Right forelimb (tissue), 1 donor: ENCODE data around the gene RDH8.

Experiments used
- DNase-seq: peaks from one replicate; pipeline ENCODE4 v3.0.0-alpha.2; 2018

The RDH8 gene

DNA sequence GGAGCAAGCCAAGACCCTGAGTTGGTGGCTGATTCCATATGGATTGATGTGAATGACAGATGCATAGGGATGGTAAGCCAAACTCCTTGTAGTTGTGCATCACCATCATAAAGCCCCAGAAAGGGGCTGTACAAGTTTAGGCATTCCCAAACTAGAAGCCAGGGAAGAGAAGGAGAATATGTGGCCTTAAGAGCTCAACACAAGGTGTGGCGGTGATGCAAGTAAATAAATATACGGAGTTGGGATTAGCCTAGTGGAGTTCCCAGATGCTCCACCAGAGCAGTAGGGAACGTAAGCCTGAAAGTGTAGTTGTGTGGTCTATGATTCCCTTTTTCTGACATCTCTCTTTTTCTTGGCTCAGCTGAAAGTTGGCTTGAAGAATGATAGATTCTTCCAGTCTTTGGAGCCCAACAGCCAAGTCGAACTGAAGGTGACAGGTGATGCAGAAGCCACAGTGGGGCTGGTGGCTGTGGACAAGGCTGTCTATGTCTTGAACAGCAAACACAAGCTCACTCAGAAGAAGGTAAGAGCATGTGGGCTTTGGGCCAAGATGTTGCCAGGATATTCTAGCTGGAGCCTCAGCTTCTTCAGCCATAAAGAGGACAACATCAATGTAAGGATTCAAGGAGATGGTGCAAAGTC is 30.1 kb downstream of the RDH8 start:
- DNase-seq, result no peak

DNA sequence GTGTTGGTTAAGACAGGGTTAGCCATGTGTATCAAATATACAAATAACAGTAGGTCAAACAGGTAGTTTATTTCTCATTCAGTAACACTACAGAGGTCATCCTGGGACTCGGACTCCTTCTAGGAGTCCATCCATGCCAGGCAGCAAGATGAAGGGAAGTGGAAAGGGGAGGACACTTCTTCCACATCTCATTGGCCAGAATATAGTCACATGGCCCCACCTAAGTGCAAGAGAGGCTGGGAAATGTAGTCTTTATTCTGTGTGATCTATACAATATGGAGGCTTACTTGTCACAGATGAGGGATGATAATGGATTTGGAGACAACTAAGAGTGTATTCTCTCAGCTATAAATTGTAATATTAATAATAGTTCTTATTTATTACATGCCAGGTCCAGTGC is 31.1 kb downstream of the RDH8 start:
- no peak for DNase-seq

GRCh38 chr19:10045371-10045770 is 32.1 kb downstream of the RDH8 start:
- DNase-seq, result no peak

GRCh38 chr19:10049626-10050025 is 36.3 kb downstream of the RDH8 start:
- no peak for DNase-seq

DNA sequence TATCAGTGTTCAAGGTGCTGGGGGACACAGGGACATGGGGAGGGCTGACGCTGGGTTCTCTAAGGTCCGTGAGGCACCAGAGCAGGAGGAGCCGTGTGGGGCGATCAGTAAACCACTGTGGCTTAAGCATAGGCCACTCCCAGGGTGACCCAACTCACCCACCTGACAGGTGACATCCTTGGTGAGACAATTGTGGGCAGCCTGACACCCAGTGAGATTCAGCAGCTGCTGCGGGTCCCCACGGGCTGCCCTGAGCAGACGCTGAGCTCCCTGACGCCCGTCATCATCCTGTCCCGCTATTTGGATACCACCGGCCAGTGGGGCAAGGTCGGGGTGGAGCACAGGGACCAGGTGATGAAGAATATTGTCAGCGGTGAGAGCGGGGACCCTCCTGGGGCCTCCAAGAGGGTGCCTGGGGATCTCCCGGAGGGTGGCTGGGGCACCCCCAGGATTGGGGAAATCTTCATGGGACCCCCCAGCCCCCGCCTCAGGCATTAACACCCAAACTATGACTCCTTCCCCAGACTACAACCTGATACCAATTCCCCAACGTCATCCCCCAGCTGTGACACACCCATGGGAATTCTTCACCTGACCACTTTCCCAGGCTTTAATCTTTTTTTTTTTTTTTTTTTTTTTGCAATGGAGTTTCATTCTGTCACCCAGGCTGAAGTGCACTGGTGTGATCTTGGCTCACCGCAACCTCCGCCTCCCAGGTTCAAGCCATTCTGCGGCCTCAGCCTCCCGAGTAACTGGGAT is 39.5 kb downstream of the RDH8 start:
- DNase-seq, result no peak

- DNase-seq, result no peak
Measured at GRCh38 chr19:10061717-10062310, 48.5 kb downstream of the RDH8 start.

GRCh38 chr19:10068205-10068604 is 54.9 kb downstream of the RDH8 start:
- no peak for DNase-seq

GRCh38 chr19:10069046-10069445 is 55.8 kb downstream of the RDH8 start:
- no peak for DNase-seq

DNA sequence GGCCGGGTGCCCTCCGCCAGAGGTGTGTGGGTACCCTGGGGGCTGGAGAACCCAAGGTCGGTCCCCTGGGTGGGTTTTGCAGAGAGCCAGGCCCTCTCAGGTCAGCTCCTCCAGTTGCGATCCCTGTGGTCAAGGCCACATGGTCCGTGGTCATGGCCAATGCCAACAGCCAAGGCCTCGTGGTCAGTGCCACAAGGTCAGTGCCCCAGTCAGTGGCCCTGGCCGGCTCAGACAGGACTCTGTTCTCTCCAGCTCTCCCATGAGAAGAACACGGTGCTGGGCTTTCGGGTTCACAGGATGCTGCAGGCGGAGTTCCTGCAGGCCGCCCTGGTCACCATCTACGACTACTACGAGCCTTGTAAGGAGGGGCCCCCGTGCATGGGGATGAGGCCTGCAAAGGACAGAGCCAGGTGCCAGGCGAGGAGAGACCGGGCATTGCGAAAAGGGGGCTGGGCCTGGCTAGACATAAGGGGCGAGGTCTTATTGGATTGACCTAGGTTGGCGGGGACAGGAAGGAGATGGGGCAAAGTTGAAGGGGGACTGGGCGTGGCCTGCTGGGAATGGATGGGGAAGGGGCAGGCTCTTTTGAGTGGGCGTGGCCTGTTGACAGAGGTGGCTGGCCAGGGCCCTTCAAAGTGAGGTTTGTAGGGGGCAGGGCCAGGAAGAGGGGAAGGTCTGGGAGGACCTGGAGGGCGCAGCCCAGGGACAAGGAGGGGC is 57.6 kb downstream of the RDH8 start:
- DNase-seq, result no peak
